ENCODE measurements around the gene DDAH2.

Gene DDAH2

GRCh38 chr6:31749301-31750036 lies 20.4 kb upstream of the DDAH2 start:
- H3K9ac ChIP-seq (ENCODE audit: low read length), result no peak overlapping the region

DNA sequence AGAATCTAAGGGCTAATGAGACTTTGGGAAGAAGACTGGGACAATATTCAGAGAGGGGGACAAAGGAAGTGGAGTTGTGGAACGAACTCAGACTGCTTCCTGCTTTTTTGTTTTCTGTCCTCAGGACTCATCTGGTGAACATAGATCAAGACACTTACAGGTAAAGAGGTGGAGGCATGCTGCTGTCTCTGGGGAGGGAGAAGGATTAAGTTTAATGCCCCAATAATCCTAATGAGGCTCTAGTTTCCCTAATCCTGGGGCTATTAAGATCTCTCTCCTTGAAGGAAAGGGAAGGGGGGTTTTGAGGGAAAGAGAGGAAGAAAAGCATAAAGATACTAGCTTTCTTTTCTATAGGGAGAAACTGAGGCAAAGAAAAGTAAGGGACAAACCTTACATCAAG lies 15.3 kb upstream of the DDAH2 start:
- Histone ChIP-seq H3K4me1 (ENCODE audit: control insufficient read depth, insufficient read depth, low read length) (no peaks in the 10 kb centered on the region), H3K27me3 (ENCODE audit: control insufficient read depth, insufficient read depth, low read length) (no peaks in the 10 kb centered on the region), H3K9ac (ENCODE audit: low read length) (no peak overlapping the region), H3K36me3 (ENCODE audit: control insufficient read depth, insufficient read depth, low read length) (no peaks in the 10 kb centered on the region), H3K27ac (ENCODE audit: low read depth, low read length) (no peak overlapping the region), H3K4me3 (ENCODE audit: low read length) (no peak overlapping the region)

More at GRCh38 chr6:31749301-31750036, 20.4 kb upstream of the DDAH2 start:
- H3K36me3 ChIP-seq (ENCODE audit: control insufficient read depth, insufficient read depth, low read length), result no peaks in the 10 kb centered on the region
- H3K27ac ChIP-seq (ENCODE audit: low read depth, low read length), result no peak overlapping the region
- H3K4me3 ChIP-seq (ENCODE audit: low read length), result no peak overlapping the region
- no peaks in the 10 kb centered on the region for H3K4me1 ChIP-seq (ENCODE audit: control insufficient read depth, insufficient read depth, low read length)
- no peaks in the 10 kb centered on the region for H3K27me3 ChIP-seq (ENCODE audit: control insufficient read depth, insufficient read depth, low read length)

DNA sequence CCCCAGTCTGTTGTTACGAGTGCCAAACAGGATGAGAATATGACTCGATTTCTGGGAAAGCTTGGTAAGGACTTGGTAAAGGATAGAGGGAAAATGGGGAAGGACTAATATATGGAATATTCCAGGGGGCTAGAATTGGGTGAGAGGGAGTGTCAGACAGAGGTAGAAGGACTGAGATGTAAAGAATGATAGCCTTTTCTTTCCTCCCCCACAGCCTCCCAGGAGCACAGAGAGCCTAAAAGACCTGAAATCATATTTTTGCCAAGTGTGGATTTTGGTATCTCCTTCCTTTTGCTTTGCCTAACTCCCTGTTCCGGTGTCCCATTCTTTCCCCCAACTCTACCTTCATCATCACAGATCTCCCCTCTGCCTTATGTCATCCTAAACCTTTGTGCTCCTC lies 13.8 kb upstream of the DDAH2 start:
- no peak overlapping the region for H3K9ac ChIP-seq (ENCODE audit: low read length)
- no peak overlapping the region for H3K4me3 ChIP-seq (ENCODE audit: low read length)
- peaks cover 3% of the 10 kb centered on the region for H3K4me1 ChIP-seq (ENCODE audit: control insufficient read depth, insufficient read depth, low read length)
- no peaks in the 10 kb centered on the region for H3K27me3 ChIP-seq (ENCODE audit: control insufficient read depth, insufficient read depth, low read length)
- H3K27ac ChIP-seq (ENCODE audit: low read depth, low read length), result no peak overlapping the region
- H3K36me3 ChIP-seq (ENCODE audit: control insufficient read depth, insufficient read depth, low read length), result no peaks in the 10 kb centered on the region

DNA sequence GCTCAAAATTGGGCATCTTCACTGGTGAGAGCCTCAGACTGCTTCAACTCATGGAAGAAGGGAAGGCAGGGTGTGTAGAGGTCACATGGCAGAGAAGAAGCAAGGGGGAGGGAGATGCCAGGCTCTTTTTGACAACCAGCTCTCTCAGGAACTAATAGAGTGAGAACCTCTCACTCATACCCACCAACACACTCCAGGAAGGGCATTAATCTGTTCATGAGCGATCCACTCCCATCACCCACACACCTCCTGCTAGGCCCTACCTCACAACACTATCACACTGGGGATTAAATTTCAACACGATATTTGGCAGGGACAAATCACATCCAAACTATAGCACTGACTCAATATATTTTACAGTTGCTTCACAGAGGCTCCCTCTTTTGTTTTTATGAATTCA lies 12.7 kb upstream of the DDAH2 start:
- Histone ChIP-seq H3K27ac (ENCODE audit: low read depth, low read length) (no peak overlapping the region), H3K36me3 (ENCODE audit: control insufficient read depth, insufficient read depth, low read length) (no peaks in the 10 kb centered on the region), H3K27me3 (ENCODE audit: control insufficient read depth, insufficient read depth, low read length) (no peaks in the 10 kb centered on the region), H3K4me3 (ENCODE audit: low read length) (no peak overlapping the region), H3K4me1 (ENCODE audit: control insufficient read depth, insufficient read depth, low read length) (peaks cover 4% of the 10 kb centered on the region), H3K9ac (ENCODE audit: low read length) (no peak overlapping the region)

DNA sequence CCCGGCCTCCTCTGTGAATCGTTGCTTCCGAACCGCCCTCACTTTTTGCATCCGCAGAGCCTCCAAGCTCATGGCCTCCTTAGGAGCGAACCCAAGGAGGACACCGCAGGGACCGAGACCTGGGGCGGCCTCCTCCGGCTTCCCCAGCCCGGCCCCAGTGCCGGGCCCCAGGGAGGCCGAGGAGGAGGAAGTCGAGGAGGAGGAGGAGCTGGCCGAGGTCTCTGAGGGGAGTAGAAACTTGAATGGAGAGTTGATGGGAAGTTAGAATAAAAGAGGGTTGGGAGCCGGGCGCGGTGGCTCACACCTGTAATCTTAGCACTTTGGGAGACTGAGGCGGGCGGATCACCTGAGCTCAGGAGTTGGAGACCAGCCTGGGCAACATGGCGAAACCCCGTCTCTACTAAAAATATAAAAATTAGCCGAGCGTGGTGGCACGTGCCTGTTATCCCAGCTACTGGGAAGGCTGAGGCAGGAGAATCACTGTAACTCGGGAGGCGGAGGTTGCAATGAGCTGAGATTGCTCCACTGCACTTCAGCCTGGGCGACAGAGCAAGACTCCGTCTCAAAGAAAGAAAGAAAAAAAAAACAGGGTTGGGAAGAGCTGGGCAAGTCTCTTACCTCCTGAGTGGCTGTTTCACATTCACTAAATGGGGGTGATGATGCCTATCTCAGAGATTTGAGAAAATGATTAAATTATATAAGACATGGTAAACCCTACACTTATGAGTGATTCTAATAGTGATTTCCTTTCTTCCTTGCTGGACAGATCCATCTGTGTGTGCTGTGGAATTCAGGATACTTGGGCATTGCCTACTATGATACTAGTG lies 11.5 kb upstream of the DDAH2 start:
- peak overlapping the region; percentile 90 for H3K4me3 ChIP-seq (ENCODE audit: low read length)
- H3K36me3 ChIP-seq (ENCODE audit: control insufficient read depth, insufficient read depth, low read length), result no peaks in the 10 kb centered on the region
- H3K27ac ChIP-seq (ENCODE audit: low read depth, low read length), result peak overlapping the region; percentile 30
- H3K9ac ChIP-seq (ENCODE audit: low read length), result peak overlapping the region; percentile 82
- no peaks in the 10 kb centered on the region for H3K27me3 ChIP-seq (ENCODE audit: control insufficient read depth, insufficient read depth, low read length)
- peaks cover 8% of the 10 kb centered on the region for H3K4me1 ChIP-seq (ENCODE audit: control insufficient read depth, insufficient read depth, low read length)

- Histone ChIP-seq H3K27ac (ENCODE audit: low read depth, low read length) (peak within 1 kb of the TSS; percentile 30), H3K36me3 (ENCODE audit: control insufficient read depth, insufficient read depth, low read length) (no peaks in the 10 kb centered on the region), H3K27me3 (ENCODE audit: control insufficient read depth, insufficient read depth, low read length) (no peaks in the 10 kb centered on the region), H3K4me1 (ENCODE audit: control insufficient read depth, insufficient read depth, low read length) (peaks cover 8% of the 10 kb centered on the region), H3K9ac (ENCODE audit: low read length) (peak within 1 kb of the TSS; percentile 82), H3K4me3 (ENCODE audit: low read length) (peak within 1 kb of the TSS; percentile 90)
Observed at GRCh38 chr6:31739639-31740396, 10.7 kb upstream of the DDAH2 start, which contains the start of gene MSH5. Gene MSH5, plus strand, starts transcription at chr6:31740005. Its CDS starts 462 bp downstream, at chr6:31740467.

DNA sequence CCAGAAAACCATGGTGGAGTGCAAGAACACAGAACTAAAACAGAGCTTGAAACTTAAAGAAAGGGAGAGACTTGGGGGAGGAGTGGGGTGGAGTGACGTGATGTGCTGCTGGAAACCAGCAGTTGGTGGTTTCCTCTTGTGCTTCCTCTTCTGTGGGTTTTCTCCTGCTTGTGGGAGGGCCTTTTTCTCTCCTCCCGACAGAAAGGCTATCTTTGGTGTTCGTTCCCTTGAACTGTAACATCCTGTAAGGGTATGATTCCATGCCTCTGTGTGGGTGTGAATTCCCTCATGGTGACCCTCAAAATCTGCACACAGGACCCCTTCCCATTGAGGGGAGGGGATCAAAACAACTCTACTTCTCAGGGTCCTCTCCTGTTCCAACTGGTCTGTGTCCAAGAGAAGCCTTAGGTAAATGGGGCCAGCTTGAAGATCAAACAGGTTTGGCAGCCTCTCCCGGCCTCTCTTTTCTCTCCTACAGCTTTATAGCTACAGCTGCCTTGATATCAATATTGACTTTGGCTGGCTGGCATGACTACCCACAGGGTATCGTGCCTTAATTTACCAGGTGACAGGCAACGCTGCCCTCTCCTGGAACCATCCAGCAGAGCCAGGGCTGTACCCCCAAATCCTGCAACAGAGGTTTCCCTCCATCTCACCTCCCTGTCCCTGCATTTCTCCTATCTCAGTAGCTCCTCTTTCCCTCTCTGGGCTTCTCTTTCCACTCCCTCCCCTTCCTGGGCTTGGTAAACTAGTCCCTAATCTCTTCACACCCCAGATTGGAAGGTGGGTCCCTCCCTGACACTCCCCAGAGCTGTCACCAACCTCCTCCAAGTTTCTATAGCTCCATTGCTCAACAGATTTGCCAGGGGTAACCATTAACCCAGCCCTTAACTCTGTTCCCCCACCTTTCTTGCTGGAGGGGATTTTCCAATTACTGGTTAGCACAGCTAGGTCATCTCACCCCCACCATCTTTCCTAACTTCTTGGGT lies 9.2 kb upstream of the DDAH2 start:
- Histone ChIP-seq H3K4me1 (ENCODE audit: control insufficient read depth, insufficient read depth, low read length) (peaks cover 15% of the 10 kb centered on the region), H3K4me3 (ENCODE audit: low read length) (peak overlapping the region; percentile 45), H3K27ac (ENCODE audit: low read depth, low read length) (peak overlapping the region; percentile 42), H3K9ac (ENCODE audit: low read length) (peak overlapping the region; percentile 42), H3K36me3 (ENCODE audit: control insufficient read depth, insufficient read depth, low read length) (peaks cover 10% of the 10 kb centered on the region), H3K27me3 (ENCODE audit: control insufficient read depth, insufficient read depth, low read length) (no peaks in the 10 kb centered on the region)

DNA sequence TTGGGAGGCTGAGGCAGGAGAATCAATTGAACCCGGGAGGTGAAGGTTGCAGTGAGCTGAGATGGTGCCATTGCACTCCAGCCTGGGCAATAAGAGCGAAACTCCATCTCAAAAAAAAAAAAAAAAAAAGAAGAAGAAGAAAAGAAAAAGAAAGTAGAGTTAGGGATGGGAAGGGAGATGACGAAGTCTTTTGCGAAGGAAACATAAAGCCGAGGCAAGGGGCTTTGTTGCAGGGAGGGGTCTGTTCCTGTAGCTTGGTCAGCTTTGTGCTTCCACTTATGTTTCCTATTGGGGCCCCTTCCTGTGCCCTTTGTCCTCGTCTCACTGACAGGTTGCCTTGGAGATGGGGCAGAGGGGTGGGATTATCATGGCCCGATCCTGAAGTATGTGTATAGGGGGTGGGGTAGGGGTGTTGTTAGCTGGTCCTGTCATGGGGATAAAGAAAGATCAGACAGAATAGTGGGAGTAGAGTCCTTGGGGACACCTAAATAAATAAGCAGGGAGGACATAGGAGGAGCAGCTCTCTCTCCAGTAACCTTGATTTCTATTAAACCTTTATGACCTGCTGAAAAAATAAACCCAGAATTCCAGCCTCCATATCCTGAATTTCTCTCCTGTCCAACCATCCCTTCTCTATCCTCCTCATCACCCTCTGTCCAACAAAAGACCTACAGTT lies 8.4 kb upstream of the DDAH2 start:
- Histone ChIP-seq H3K36me3 (ENCODE audit: control insufficient read depth, insufficient read depth, low read length) (peaks cover 14% of the 10 kb centered on the region), H3K4me1 (ENCODE audit: control insufficient read depth, insufficient read depth, low read length) (peaks cover 15% of the 10 kb centered on the region), H3K9ac (ENCODE audit: low read length) (no peak overlapping the region), H3K27me3 (ENCODE audit: control insufficient read depth, insufficient read depth, low read length) (no peaks in the 10 kb centered on the region), H3K4me3 (ENCODE audit: low read length) (peak overlapping the region; percentile 39), H3K27ac (ENCODE audit: low read depth, low read length) (peak overlapping the region; percentile 43)

DNA sequence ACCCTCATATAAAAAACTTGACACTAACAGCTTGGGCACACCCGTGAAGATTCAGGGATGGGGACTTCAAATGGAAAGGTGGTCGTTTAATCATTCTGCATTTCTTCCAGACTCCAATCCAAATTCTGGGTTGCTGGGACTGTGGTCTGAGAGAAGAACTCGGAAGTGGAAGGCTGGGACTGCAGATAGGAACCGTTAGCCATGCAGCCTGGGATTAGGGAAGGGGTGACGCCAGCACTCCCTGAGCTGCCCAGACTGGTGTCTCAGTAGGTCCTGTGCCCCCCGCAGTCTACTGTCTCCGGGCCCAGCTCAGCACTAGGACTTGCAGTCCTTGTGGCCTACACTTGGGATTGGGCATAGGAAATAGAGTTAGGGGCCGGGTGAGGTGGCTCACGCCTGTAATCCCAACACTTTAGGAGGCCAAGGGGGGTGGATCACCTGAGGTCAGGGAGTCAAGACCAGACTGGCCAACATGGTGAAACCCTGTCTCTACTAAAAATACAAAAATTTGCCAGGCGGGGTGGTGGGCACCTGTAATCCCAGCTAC lies 7.7 kb upstream of the DDAH2 start:
- Histone ChIP-seq H3K4me1 (ENCODE audit: control insufficient read depth, insufficient read depth, low read length) (peaks cover 15% of the 10 kb centered on the region), H3K36me3 (ENCODE audit: control insufficient read depth, insufficient read depth, low read length) (peaks cover 20% of the 10 kb centered on the region), H3K27ac (ENCODE audit: low read depth, low read length) (peak overlapping the region; percentile 92), H3K27me3 (ENCODE audit: control insufficient read depth, insufficient read depth, low read length) (no peaks in the 10 kb centered on the region), H3K4me3 (ENCODE audit: low read length) (peak overlapping the region; percentile 98), H3K9ac (ENCODE audit: low read length) (no peak overlapping the region)

- no peaks in the 10 kb centered on the region for H3K27me3 ChIP-seq (ENCODE audit: control insufficient read depth, insufficient read depth, low read length)
- H3K27ac ChIP-seq (ENCODE audit: low read depth, low read length), result peak within 1 kb of the TSS; percentile 92
- H3K36me3 ChIP-seq (ENCODE audit: control insufficient read depth, insufficient read depth, low read length), result peaks cover 24% of the 10 kb centered on the region
- peak within 1 kb of the TSS; percentile 98 for H3K4me3 ChIP-seq (ENCODE audit: low read length)
- H3K9ac ChIP-seq (ENCODE audit: low read length), result peak within 1 kb of the TSS; percentile 97
- peaks cover 15% of the 10 kb centered on the region for H3K4me1 ChIP-seq (ENCODE audit: control insufficient read depth, insufficient read depth, low read length)
Observed at GRCh38 chr6:31736021-31736767, 7.1 kb upstream of the DDAH2 start, which contains the start of gene CLIC1. Gene CLIC1, minus strand, starts transcription at chr6:31736530. Its CDS starts 230 bp downstream, at chr6:31736300.

All from rectal smooth muscle tissue (tissue), 1 donor.